Loucy (cell line): ENCODE data around the gene TBC1D2B.

Experiments
- CTCF ChIP-seq: fragments of 200-600 bp; sonication (generic); conservative IDR thresholded peaks from 2 replicates; pipeline ENCODE4 v1.5.1; 2014; ENCODE audit warnings: mild to moderate bottlenecking, antibody characterized with exemption, low read length
- EZH2phosphoT487 ChIP-seq: fragments of 200-600 bp; IDR thresholded peaks from 2 replicates; pipeline ENCODE4 v1.6.1; 2018; ENCODE audit warnings: antibody characterized with exemption, mild to moderate bottlenecking, moderate library complexity, borderline replicate concordance

DNA sequence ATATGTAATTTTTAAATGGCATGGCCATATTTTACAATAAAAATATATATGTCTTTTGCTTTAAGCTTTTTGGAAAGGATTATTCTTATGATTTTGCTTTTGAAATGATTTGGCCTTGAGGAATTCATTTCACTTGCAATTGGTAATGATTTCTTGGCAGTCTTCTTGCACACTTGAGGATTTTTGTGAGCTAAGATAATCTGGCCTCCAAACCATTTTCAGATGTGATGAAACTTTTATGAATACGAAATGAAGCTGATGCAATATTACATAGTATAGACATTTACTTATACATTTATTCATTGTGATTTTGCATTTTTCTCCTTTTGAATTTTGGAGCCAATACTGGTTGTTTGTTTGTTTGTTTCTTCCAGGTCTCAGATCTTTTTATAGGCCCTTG lies 8.4 kb upstream of the TBC1D2B start:
- no peak for TF ChIP-seq CTCF
- TF ChIP-seq EZH2phosphoT487 = no peak
